ENCODE data around the gene PDCD11.
"Not testable (repeated sequence)": the region's sequence is repeated elsewhere in the genome, so short reads cannot be mapped to it uniquely, and the experiment has no call there.

The PDCD11 gene, protein sequence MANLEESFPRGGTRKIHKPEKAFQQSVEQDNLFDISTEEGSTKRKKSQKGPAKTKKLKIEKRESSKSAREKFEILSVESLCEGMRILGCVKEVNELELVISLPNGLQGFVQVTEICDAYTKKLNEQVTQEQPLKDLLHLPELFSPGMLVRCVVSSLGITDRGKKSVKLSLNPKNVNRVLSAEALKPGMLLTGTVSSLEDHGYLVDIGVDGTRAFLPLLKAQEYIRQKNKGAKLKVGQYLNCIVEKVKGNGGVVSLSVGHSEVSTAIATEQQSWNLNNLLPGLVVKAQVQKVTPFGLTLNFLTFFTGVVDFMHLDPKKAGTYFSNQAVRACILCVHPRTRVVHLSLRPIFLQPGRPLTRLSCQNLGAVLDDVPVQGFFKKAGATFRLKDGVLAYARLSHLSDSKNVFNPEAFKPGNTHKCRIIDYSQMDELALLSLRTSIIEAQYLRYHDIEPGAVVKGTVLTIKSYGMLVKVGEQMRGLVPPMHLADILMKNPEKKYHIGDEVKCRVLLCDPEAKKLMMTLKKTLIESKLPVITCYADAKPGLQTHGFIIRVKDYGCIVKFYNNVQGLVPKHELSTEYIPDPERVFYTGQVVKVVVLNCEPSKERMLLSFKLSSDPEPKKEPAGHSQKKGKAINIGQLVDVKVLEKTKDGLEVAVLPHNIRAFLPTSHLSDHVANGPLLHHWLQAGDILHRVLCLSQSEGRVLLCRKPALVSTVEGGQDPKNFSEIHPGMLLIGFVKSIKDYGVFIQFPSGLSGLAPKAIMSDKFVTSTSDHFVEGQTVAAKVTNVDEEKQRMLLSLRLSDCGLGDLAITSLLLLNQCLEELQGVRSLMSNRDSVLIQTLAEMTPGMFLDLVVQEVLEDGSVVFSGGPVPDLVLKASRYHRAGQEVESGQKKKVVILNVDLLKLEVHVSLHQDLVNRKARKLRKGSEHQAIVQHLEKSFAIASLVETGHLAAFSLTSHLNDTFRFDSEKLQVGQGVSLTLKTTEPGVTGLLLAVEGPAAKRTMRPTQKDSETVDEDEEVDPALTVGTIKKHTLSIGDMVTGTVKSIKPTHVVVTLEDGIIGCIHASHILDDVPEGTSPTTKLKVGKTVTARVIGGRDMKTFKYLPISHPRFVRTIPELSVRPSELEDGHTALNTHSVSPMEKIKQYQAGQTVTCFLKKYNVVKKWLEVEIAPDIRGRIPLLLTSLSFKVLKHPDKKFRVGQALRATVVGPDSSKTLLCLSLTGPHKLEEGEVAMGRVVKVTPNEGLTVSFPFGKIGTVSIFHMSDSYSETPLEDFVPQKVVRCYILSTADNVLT (N-terminal part only)

GRCh38 chr10:103396067-103396788 lies at the start of gene PDCD11, which contains the start of gene ATP5MK:
TSS of gene PDCD11 (plus strand) at chr10:103396626. CDS start at chr10:103398427, 1,801 bp downstream.
TSS of gene ATP5MK (minus strand) at chr10:103396475. CDS start at chr10:103392457, 4,018 bp downstream.
- peak; percentile 63 to 99 (median 95) for DNase-seq

DNA sequence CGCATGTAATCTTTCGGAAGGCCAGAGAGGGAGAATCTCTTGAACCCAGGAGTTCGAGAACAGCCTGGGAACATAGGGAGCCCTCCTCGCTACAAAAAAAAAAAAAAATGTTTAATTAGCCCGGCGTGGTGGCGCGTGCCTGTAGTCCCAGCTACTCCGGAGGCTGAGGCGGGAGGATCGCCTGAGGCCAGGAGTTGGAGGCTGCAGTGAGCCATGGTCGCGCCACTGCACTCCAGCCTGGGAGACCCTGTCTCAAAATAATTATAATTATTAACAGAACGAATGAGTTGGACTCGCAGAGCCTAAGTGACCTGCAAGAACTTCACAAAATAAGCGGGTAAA lies 46.3 kb upstream of the PDCD11 start:
- DNase-seq, result no peak

- peak in 53 of 56 donors; percentile 10 to 85 (median 66) for DNase-seq
Observed at GRCh38 chr10:103350517-103351260, 45.7 kb upstream of the PDCD11 start, which contains the start of gene PCGF6. TSS of gene PCGF6 (minus strand) at chr10:103351140. CDS start at chr10:103351066, 74 bp downstream.

GRCh38 chr10:103353281-103353680 lies 43.1 kb upstream of the PDCD11 start:
- DNase-seq, result no peak

DNA sequence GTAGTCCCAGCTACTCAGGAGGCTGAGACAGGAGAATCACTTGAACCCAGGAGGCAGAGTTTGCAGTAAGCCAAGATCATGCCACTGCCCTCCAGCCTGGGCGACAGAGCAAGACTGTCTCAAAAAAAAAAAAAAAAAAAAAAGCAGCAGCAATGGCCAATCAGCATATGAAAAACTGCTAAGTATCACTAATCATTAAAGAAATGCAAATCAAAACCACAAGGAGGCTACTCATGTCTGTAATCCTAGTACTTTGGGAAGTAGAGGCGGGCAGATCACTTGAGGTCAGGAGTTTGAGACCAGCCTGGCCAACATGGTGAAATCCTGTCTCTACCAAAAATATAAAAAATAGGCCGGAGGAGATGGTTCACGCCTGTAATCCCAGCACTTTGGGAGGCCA lies 41.9 kb upstream of the PDCD11 start:
- not testable (repeated sequence) for DNase-seq

GRCh38 chr10:103355906-103356599 lies 40.4 kb upstream of the PDCD11 start:
- no peak for DNase-seq

GRCh38 chr10:103359493-103359892 lies 36.9 kb upstream of the PDCD11 start:
- not testable (repeated sequence) for DNase-seq

DNA sequence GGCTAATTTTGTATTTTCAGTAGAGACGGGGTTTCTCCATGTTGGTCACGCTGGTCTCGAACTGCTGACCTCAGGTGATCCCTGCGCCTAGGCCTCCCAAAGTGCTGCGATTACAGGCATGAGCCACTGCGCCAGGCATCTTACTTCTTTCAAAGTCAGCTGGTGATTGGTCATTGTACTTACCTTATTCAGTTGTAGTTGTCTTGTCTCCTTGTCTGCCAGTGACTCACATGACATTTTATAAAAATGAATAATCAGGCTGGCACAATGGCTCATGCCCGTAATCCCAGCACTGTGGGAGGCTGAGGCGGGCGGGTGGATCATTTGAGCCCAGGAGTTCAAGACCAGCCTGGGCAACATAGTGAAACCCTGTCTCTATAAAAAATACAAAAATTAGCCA lies 35.6 kb upstream of the PDCD11 start:
- peak in 1 of 56 donors; percentile 3 for DNase-seq

DNA sequence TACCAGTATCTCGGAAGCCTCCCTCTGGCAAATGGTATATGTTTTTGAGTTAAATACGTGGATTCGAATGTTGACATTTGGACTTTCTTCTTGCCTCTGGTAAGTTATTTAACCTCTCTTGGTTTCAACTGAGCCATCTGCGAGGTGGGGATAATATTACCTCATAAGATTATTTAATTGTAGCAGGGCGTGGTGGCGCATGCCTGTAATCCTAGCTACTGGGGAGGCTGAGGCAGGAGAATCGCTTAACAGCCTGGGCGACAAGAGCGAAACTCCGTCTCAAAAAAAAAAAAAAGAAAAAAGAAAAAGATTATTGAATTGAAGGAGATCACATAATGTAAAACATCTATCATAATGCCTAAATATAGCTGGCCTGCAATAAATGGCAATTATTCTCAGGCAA lies 29.0 kb upstream of the PDCD11 start:
- DNase-seq, result no peak

DNA sequence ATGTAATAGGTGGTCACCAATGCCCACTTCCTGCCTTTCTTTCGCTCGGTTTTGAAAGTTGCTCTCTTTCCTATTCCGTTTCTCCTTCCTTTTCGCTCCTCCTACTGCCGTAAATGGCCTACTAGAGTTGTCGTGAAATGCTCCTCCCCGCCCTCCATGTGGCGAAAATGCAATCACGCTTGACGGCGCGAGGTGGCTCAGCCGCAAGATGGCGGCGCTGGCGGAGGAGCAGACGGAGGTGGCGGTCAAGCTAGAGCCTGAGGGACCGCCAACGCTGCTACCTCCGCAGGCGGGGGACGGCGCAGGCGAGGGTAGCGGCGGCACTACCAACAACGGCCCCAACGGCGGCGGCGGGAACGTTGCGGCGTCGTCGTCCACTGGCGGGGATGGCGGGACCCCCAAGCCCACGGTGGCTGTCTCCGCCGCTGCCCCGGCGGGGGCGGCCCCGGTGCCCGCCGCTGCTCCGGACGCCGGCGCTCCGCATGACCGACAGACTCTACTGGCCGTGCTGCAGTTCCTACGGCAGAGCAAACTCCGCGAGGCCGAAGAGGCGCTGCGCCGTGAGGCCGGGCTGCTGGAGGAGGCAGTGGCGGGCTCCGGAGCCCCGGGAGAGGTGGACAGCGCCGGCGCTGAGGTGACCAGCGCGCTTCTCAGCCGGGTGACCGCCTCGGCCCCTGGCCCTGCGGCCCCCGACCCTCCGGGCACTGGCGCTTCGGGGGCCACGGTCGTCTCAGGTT lies 28.5 kb upstream of the PDCD11 start, which contains the start of gene TAF5:
TAF5 (plus strand) TSS at position 195 of the 737 bp plus-strand sequence; CDS start at position 209, 14 bp downstream.
- DNase-seq, result peak in 55 of 56 donors; percentile 37 to 95 (median 84)

DNA sequence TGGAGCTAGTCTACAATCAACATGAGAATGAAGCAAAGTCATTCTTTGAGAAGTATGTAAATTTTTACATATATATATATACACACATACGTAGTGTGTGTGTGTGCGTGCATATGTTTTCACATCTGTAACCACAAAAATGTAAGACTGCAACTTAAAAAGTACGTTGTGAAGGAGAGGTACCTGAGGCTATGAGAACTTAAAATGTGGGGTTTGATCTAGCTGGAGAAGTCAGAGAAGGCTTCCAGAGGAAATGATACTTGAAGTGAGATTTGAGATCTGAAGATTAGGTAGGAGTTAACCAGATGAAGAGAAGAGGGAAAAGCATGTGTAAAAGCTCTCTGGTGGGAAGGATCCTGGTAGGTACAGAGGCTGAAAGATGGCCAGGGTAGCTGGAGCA lies 22.9 kb upstream of the PDCD11 start:
- DNase-seq, result no peak

DNA sequence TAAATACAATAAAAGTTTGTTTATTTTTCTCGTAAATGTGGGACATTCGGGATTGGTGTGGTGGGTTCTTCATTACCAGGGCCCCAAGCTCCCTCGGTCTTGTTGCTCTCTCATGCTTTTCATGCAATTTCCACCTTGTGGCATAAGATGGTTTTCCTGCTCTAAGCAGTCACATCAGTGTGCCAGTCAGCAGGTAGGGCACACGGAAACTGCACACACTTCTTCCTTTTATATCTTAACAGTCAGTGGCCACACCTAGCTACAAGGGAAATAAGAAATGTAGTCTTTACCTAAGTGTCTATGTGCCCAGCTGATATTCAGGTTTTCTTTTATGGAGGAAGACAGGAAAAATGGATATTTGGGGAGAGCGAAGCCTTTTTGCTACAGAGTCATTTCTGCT lies 22.2 kb upstream of the PDCD11 start:
- DNase-seq, result no peak

GRCh38 chr10:103382769-103383168 lies 13.7 kb upstream of the PDCD11 start:
- no peak for DNase-seq

- no peak for DNase-seq
Observed at GRCh38 chr10:103394180-103394579, 2.2 kb upstream of the PDCD11 start.

DNA sequence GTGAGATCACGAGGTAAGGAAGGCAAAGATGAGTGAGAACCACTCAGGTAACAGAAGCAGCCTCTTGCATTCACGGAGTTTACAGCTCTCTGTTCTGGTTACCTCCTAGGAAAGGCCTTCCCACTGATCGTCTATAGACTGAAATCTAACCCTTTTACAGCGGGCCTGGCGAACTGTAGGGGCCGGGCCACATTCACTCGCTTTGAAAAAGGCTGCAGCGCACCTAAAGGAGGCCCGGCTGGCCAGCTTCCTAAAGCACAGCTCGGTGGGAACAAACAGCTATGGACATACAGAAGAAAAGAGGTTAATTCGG lies 716 bp upstream of the PDCD11 start:
- DNase-seq, result peak in 2 of 56 donors; percentile 11 to 15

DNA sequence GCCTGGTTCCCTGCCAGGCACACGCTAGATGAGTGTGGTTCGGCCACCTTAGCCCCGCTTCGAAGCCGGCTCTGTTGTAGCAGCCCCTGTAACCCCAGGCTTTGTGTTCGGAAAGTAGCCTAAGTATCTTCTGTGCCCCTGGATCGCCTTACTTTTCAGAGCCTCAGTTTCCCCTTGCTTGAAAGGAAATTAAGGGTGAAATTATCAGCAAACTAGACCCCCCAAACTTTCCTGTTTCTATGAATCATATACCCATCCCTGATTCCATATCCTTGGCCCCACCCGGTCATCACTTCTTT lies 312 bp downstream of the PDCD11 start:
- no peak for DNase-seq

DNA sequence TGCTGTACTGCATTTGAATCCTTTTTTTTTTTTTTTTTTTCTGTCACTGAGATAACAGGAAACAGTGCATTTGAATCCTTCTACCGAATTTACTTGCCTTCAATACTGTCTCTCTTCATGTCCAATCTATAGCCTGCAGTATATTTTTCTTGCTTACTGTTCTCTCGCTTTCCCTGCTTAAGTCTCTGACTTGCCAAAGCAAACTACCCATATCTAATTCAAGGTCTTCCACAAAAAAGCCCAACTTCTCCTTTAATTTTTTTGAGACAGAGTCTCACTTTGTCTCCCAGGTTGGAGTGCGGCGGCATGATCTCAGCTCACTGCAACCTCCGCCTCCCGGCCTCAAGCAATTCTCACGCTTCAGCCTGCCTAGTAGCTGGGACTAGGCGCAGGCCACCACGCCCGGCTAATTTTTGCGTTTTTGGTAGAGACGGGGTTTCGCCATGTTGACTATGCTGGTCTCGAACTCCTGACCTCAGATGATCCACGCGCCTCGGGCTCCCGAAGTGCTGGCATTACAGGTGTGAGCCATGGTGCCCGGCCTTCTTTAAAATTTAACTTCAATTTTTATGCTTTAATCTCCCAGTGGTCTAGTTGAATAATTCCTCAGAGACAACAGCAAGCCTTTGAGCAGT lies 882 bp downstream of the PDCD11 start:
- DNase-seq, result no peak

GRCh38 chr10:103413564-103413963 lies 17.1 kb downstream of the PDCD11 start:
- no peak for DNase-seq
